Pancreas (tissue), 10 donors: ENCODE data around the gene ERBB4. TPM values are rescaled to one million over a fixed set of nuclear protein-coding genes. Genes with fewer than 3 reads are reported as not detected.

Experiments used
- ATAC-seq, 4 donors: fragments of 200-7000 bp; cut with Tn5 transposase; one replicate each; pipeline versions ENCODE4 v1.8.0 to v1.9.1; 2020; ENCODE audit warnings: mild to moderate bottlenecking in 4 of 4, moderate library complexity in 4 of 4
- DNase-seq, 6 donors: peaks; one replicate each; pipeline ENCODE4 v3.0.0-alpha.2; 2020
- FAIRE-seq: peaks from 2 replicates; lab custom pipeline; 2012; peaks lifted over from hg19 to GRCh38; lab: Jason Lieb, UNC
- H3K27ac ChIP-seq, 4 donors: fragments of 200-600 bp; sonication (generic); 1 replicate in 3 of 4; 2 replicates in 1 of 4; pipeline versions ENCODE4 v1.5.0 to v1.8.0; 2020
- H3K27me3 ChIP-seq, 4 donors: fragments of 200-600 bp; one replicate each; pipeline ENCODE4 v1.8.0; 2021
- H3K36me3 ChIP-seq, 3 donors: fragments of 200-600 bp; sonication (generic) in 1 of 3; one replicate each; pipeline versions ENCODE4 v1.5.0 to v1.8.0; 2020 to 2021
- H3K4me1 ChIP-seq, 3 donors: fragments of 200-600 bp; one replicate each; pipeline ENCODE4 v1.8.0; 2021
- H3K4me3 ChIP-seq, 4 donors: fragments of 200-600 bp; sonication (generic) in 2 of 4; one replicate each; pipeline versions ENCODE4 v1.5.0 to v1.8.0; 2020 to 2021
- H3K9me3 ChIP-seq, 4 donors: fragments of 200-600 bp; one replicate each; pipeline ENCODE4 v1.8.0; 2021
- WGBS, 2 donors: extraction: QIAGEN DNeasy Blood & Tissue Kit; methylation state at CpG; one replicate each; pipeline ENCODE4 v1.1.7; 2013; 5-methylcytosine and 5-hydroxymethylcytosine counted together
- intact Hi-C, 3 donors: fragments of 100-400 bp; cut with DNase I; formaldehyde crosslinking; loops; one replicate each; pipeline versions ENCODE4 v1.11.1 to v1.14.2; 2022
- polyA plus RNA-seq, 2 donors: library from polyadenylated mRNA; stranded (reverse); fragments of 200-250 nt; gene quantifications; one replicate each; pipeline ENCODE4 v1.2.3, GENCODE V29; 2013
- total RNA-seq, 6 donors: library from RNA; stranded (reverse); fragmentation: NEBNext Ultra II Directional in 4 of 6; extraction: Animal tissue kit (Norgen Biotek cat#: 25700) in 4 of 6; gene quantifications; one replicate each; pipeline versions ENCODE4 v1.2.1 to v1.2.4, GENCODE V29; 2021 to 2023
- TF ChIP-seq, protein P1 (sequence below), 4 donors: fragments of 200-600 bp; sonication (generic) in 3 of 4; IDR thresholded peaks; one replicate each; pipeline versions ENCODE4 v1.5.0 to v1.8.0; 2021; ENCODE audit warnings: antibody characterized with exemption in 4 of 4
- donor health status: healthy with polysubstance abuse.
- donor health status: DM: no; HTN: no; CAD: no; lungs with moderate emphysema.
- donor health status: DM: no; HTN: no; CAD: no.
- donor health status: control.
- donor health status: control.
- donor health status: Bipolar disorder and iron deficiency.
- donor health status: DM: yes; HTN: yes; CAD: no.
- donor health status: DM: no; HTN: no; CAD: no.
- donor health status: DM: no; HTN: no; CAD: no.
- donor health status: DM: yes; HTN: yes; CAD: no.

The ERBB4 gene
- total and polyA plus RNA-seq, 8 donors, result 0.30 to 5.0 (median 3.3) TPM

DNA sequence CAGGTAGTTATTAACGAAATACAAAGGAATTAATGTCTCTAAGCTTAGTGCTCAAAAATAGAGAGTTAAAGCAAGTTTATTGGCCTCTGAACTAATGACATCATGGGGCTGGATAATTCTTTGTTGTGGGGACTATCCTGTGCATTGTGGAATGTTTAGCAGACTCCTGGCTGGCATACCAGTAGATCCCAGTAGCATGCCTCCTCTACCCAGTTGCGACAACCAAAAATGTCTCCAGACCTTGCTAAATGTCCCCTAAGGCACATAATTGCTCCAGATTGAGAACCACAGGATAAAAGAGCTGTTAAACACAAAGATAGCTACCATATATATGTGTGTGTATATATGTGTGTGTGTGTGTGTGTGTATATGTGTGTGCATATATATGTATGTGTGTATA is 194.5 kb downstream of the ERBB4 start:
- Histone ChIP-seq H3K9me3 (no peaks in the 10 kb centered on the region), H3K4me3 (no peak overlapping the region), H3K36me3 (no peaks in the 10 kb centered on the region), H3K4me1 (no peaks in the 10 kb centered on the region), H3K27ac (no peak overlapping the region), H3K27me3 (no peaks in the 10 kb centered on the region)
- TF ChIP-seq, protein P1, sequence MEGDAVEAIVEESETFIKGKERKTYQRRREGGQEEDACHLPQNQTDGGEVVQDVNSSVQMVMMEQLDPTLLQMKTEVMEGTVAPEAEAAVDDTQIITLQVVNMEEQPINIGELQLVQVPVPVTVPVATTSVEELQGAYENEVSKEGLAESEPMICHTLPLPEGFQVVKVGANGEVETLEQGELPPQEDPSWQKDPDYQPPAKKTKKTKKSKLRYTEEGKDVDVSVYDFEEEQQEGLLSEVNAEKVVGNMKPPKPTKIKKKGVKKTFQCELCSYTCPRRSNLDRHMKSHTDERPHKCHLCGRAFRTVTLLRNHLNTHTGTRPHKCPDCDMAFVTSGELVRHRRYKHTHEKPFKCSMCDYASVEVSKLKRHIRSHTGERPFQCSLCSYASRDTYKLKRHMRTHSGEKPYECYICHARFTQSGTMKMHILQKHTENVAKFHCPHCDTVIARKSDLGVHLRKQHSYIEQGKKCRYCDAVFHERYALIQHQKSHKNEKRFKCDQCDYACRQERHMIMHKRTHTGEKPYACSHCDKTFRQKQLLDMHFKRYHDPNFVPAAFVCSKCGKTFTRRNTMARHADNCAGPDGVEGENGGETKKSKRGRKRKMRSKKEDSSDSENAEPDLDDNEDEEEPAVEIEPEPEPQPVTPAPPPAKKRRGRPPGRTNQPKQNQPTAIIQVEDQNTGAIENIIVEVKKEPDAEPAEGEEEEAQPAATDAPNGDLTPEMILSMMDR (IDR thresholded peaks at IDR 0.05), result no peak
- ATAC-seq (no peak), FAIRE-seq (no peak), DNase-seq (no peak)
- 93 to 96% methylated on average over 2 of the region's 2 CpGs for WGBS, 2 donors
- intact Hi-C loops, result no loop called here

- Histone ChIP-seq H3K27ac (no peak overlapping the region), H3K9me3 (no peaks in the 10 kb centered on the region), H3K4me1 (no peaks in the 10 kb centered on the region), H3K27me3 (no peaks in the 10 kb centered on the region), H3K36me3 (no peaks in the 10 kb centered on the region), H3K4me3 (no peak overlapping the region)
- 91 to 95% methylated on average over 2 of the region's 2 CpGs for WGBS, 2 donors
- intact Hi-C loops, result no loop called here
- ATAC-seq, result no peak
- no peak for DNase-seq
- TF ChIP-seq, protein P1 (IDR thresholded peaks at IDR 0.05), result no peak
- FAIRE-seq, result no peak
Observed at GRCh38 chr2:212343167-212343566, 195.4 kb downstream of the ERBB4 start.

DNA sequence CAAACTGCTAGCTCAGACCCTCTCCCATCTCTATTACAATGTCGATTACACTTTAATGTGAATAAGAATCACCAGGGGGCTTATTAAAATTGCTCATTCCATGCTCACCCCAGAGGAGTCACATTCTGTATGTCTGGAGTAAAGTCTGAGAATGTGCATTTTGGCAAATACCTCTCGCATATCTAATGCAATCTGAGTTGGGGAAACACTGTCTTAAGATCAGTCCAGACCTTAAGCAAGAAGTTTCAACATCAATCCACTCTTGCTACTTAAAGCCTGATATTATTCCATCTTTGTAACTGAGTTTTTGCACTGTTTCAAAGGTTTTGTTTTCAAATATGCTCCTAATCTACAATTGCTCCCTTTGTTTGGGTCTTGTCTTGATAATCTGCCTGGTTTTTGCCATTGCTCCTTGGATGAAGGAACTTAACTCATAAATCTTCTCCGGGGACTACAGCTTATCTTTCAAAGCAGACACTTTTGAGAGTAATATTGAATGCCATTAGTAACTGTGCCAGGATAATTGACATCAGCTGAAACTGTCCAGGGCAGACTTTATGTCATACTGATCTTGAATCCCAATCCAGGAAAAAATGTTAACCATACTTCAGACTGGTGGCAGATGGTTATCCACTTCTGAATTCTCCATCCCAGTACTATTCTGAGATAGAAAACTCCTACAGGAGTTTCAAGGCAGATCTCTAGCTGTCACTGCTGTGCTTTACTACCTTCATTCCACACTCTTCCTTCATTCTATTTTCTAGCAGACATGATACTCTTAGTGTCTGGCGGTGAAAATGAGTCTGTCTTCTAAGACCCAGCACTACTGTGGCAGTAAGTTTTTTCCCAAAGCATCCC is 200.9 kb downstream of the ERBB4 start:
- DNase-seq (no peak), ATAC-seq (no peak), FAIRE-seq (no peak)
- no peaks in the 10 kb centered on the region for H3K9me3 ChIP-seq
- 73 to 75% methylated on average over 4 of the region's 4 CpGs for WGBS, 2 donors
- no peak overlapping the region for H3K4me3 ChIP-seq
- no peaks in the 10 kb centered on the region for H3K36me3 ChIP-seq
- TF ChIP-seq, protein P1 (IDR thresholded peaks at IDR 0.05), result no peak
- no peaks in the 10 kb centered on the region for H3K4me1 ChIP-seq
- no peaks in the 10 kb centered on the region for H3K27me3 ChIP-seq
- intact Hi-C loops, result no loop called here
- H3K27ac ChIP-seq, result no peak overlapping the region

DNA sequence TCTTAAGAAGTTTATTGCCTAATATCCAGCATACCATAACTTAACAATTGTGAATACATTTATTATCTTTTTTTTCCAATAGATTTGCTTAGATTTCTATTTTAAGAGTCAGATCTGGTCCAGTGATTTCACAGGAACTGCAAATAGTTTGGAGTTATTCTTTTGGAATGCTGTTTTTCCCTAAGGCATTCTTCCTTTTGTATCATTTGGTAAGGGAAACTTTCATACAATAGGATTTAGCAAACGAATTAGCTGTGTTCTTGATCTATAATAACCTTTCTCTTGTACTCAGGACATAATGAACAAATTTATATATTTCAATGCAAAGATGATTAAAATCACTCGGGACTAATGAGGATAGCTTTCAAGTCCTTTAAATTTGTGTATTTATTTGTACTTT is 201.6 kb downstream of the ERBB4 start:
- no peaks in the 10 kb centered on the region for H3K9me3 ChIP-seq
- 65 to 66% methylated on average over 2 of the region's 2 CpGs for WGBS, 2 donors
- intact Hi-C loops, result no loop called here
- FAIRE-seq (no peak), DNase-seq (no peak), ATAC-seq (no peak)
- no peaks in the 10 kb centered on the region for H3K36me3 ChIP-seq
- no peaks in the 10 kb centered on the region for H3K27me3 ChIP-seq
- H3K4me3 ChIP-seq, result no peak overlapping the region
- no peaks in the 10 kb centered on the region for H3K4me1 ChIP-seq
- H3K27ac ChIP-seq, result no peak overlapping the region
- TF ChIP-seq, protein P1 (IDR thresholded peaks at IDR 0.05), result no peak

DNA sequence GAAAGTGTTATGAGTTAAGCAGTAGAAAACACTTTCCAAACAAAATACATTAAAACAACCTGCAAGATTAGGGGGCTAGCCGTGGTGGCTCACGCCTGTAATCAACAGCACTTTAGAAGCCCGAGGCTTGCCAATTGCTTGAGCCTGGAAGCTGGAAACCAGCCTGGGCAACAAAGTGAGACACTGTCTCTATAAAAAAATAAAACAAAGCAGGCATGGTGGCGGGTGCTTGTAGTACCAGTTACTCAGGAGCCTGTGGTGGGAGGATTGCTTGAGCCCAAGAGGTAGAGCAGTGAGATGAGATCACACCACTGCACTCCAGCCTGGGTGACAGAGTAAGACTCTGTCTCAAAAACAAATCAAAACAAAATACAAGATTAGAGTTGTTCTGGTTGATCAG is 208.3 kb downstream of the ERBB4 start:
- ATAC-seq, result no peak
- H3K9me3 ChIP-seq, result no peaks in the 10 kb centered on the region
- H3K4me3 ChIP-seq, result no peak overlapping the region
- WGBS, 2 donors, result 90 to 94% methylated on average over 4 of the region's 4 CpGs
- H3K4me1 ChIP-seq, result peaks cover 0 to 4% (median 0%) of the 10 kb centered on the region in 3 donors
- no peak for FAIRE-seq
- no peaks in the 10 kb centered on the region for H3K36me3 ChIP-seq
- peak in 1 of 6 donors; percentile 14 for DNase-seq
- H3K27me3 ChIP-seq, result no peaks in the 10 kb centered on the region
- no peak overlapping the region for H3K27ac ChIP-seq
- intact Hi-C loops, result no loop called here
- TF ChIP-seq, protein P1 (IDR thresholded peaks at IDR 0.05), result no peak
